Measurements from ENCODE around the gene BRIP1.

BRIP1 gene

GRCh38 chr17:61686113-61686512 lies 177.2 kb downstream of the BRIP1 start:
- H3K27me3 ChIP-seq (ENCODE audit: control insufficient read depth, insufficient read depth, low read length), result no peaks in the 10 kb centered on the region
- TF ChIP-seq, protein P1, sequence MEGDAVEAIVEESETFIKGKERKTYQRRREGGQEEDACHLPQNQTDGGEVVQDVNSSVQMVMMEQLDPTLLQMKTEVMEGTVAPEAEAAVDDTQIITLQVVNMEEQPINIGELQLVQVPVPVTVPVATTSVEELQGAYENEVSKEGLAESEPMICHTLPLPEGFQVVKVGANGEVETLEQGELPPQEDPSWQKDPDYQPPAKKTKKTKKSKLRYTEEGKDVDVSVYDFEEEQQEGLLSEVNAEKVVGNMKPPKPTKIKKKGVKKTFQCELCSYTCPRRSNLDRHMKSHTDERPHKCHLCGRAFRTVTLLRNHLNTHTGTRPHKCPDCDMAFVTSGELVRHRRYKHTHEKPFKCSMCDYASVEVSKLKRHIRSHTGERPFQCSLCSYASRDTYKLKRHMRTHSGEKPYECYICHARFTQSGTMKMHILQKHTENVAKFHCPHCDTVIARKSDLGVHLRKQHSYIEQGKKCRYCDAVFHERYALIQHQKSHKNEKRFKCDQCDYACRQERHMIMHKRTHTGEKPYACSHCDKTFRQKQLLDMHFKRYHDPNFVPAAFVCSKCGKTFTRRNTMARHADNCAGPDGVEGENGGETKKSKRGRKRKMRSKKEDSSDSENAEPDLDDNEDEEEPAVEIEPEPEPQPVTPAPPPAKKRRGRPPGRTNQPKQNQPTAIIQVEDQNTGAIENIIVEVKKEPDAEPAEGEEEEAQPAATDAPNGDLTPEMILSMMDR (IDR thresholded peaks at IDR 0.05), result no peak
- no peaks in the 10 kb centered on the region for H3K79me2 ChIP-seq
- no peaks in the 10 kb centered on the region for H3K4me1 ChIP-seq
- no peaks in the 10 kb centered on the region for H3K36me3 ChIP-seq (ENCODE audit: control insufficient read depth, insufficient read depth, low read length)
- H3K9me3 ChIP-seq (ENCODE audit: control insufficient read depth, low read length), result no peaks in the 10 kb centered on the region
- H3K4me3 ChIP-seq (ENCODE audit: low read depth, low read length), result no peak overlapping the region
- no peak overlapping the region for H3K9ac ChIP-seq
- H3K4me2 ChIP-seq (ENCODE audit: low read length), result no peak overlapping the region
- no peak overlapping the region for H3K27ac ChIP-seq
- H2AFZ ChIP-seq, result no peak overlapping the region

DNA sequence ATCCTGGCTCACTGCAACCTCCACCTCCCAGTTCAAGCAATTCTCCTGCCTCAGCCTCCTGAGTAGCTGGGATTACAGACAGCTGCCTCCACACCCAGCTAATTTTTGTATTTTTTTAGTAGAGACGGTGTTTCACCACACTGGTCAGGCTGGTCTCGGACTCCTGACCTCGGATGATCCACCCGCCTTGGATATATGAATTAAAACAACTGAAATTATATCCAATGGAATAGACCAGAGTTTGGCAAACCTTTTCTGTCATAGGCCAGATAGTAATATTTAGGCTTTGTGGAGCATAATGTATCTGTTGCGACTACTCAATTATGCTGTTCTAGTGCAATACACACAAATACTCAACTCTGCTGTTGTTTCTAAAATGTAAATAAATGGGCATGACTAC lies 178.5 kb downstream of the BRIP1 start:
- H3K9me3 ChIP-seq (ENCODE audit: control insufficient read depth, low read length), result no peaks in the 10 kb centered on the region

DNA sequence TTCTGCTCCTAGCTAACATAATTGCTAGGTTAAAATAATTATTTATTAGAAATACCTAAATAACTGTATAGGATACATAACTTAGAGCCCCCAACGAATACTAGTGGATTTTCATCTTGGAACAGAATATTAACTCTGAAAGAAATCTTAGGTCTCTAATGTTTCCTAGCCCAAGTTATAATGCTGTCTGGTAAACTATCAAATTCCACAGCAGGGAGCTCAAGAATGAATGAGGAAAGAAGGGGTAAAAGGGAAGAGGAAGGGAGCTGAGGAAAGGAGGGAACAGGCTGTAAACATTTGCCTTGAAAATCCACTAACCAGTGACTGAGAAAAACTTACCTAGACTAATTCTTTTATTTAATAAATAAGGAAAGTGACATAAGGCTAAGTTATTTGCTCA lies 179.2 kb downstream of the BRIP1 start:
- Histone ChIP-seq H3K4me1 (no peaks in the 10 kb centered on the region), H3K4me3 (ENCODE audit: low read depth, low read length) (no peak overlapping the region), H3K36me3 (ENCODE audit: control insufficient read depth, insufficient read depth, low read length) (no peaks in the 10 kb centered on the region), H3K4me2 (ENCODE audit: low read length) (no peak overlapping the region), H3K27me3 (ENCODE audit: control insufficient read depth, insufficient read depth, low read length) (no peaks in the 10 kb centered on the region), H3K9me3 (ENCODE audit: control insufficient read depth, low read length) (no peaks in the 10 kb centered on the region), H2AFZ (no peak overlapping the region), H3K79me2 (no peaks in the 10 kb centered on the region), H3K9ac (no peak overlapping the region), H3K27ac (no peak overlapping the region)
- TF ChIP-seq, protein P1 (IDR thresholded peaks at IDR 0.05), result no peak

More for the DNA sequence above, 178.5 kb downstream of the BRIP1 start:
- Histone ChIP-seq H3K36me3 (ENCODE audit: control insufficient read depth, insufficient read depth, low read length) (no peaks in the 10 kb centered on the region), H3K4me2 (ENCODE audit: low read length) (no peak overlapping the region), H3K27ac (no peak overlapping the region), H3K79me2 (no peaks in the 10 kb centered on the region), H3K4me3 (ENCODE audit: low read depth, low read length) (no peak overlapping the region), H3K4me1 (no peaks in the 10 kb centered on the region), H3K27me3 (ENCODE audit: control insufficient read depth, insufficient read depth, low read length) (no peaks in the 10 kb centered on the region), H2AFZ (no peak overlapping the region), H3K9ac (no peak overlapping the region)
- TF ChIP-seq, protein P1 (IDR thresholded peaks at IDR 0.05), result no peak

- Histone ChIP-seq H3K36me3 (ENCODE audit: control insufficient read depth, insufficient read depth, low read length) (no peaks in the 10 kb centered on the region), H3K9me3 (ENCODE audit: control insufficient read depth, low read length) (no peaks in the 10 kb centered on the region), H3K79me2 (no peaks in the 10 kb centered on the region), H3K27me3 (ENCODE audit: control insufficient read depth, insufficient read depth, low read length) (no peaks in the 10 kb centered on the region), H2AFZ (no peak overlapping the region), H3K27ac (no peak overlapping the region), H3K4me3 (ENCODE audit: low read depth, low read length) (no peak overlapping the region), H3K4me1 (no peaks in the 10 kb centered on the region), H3K4me2 (ENCODE audit: low read length) (no peak overlapping the region), H3K9ac (no peak overlapping the region)
- TF ChIP-seq, protein P1 (IDR thresholded peaks at IDR 0.05), result no peak
These were observed 179.9 kb downstream of the BRIP1 start for GRCh38 chr17:61683466-61683865.

GRCh38 chr17:61680921-61681320 lies 182.4 kb downstream of the BRIP1 start:
- Histone ChIP-seq H3K36me3 (ENCODE audit: control insufficient read depth, insufficient read depth, low read length) (no peaks in the 10 kb centered on the region), H3K4me3 (ENCODE audit: low read depth, low read length) (no peak overlapping the region), H3K4me2 (ENCODE audit: low read length) (no peak overlapping the region), H3K9ac (no peak overlapping the region), H3K4me1 (no peaks in the 10 kb centered on the region), H3K9me3 (ENCODE audit: control insufficient read depth, low read length) (no peaks in the 10 kb centered on the region), H3K27me3 (ENCODE audit: control insufficient read depth, insufficient read depth, low read length) (no peaks in the 10 kb centered on the region), H3K27ac (no peak overlapping the region), H2AFZ (no peak overlapping the region), H3K79me2 (no peaks in the 10 kb centered on the region)
- TF ChIP-seq, protein P1 (IDR thresholded peaks at IDR 0.05), result no peak
